Smooth muscle cell (in vitro differentiated cells): ENCODE data around the gene GP2. TPM values are rescaled to one million over a fixed set of nuclear protein-coding genes. Genes with fewer than 3 reads are reported as not detected.

ENCODE experiments used
- DNase-seq: peaks from one replicate; lab custom pipeline; 2025; ENCODE audit not compliant: unreplicated experiment; lab: John Stamatoyannopoulos, UW
- H2AFZ ChIP-seq: fragments of 200-600 bp; sonication (generic); 2 replicates; pipeline ENCODE4 v1.6.0; 2016; ENCODE audit warnings: antibody characterized with exemption, low read depth, mild to moderate bottlenecking
- H3F3A ChIP-seq: fragments of 200-600 bp; sonication (generic); 2 replicates; pipeline ENCODE4 v1.6.0; 2017; ENCODE audit warnings: antibody characterized with exemption, low read depth
- H3K27ac ChIP-seq: fragments of 200-600 bp; sonication (generic); 2 replicates; pipeline ENCODE4 v1.5.1; 2016; ENCODE audit warnings: low read depth, mild to moderate bottlenecking
- H3K27me3 ChIP-seq: fragments of 200-600 bp; sonication (generic); 2 replicates; pipeline ENCODE4 v1.6.1; 2016; ENCODE audit warnings: low read depth, mild to moderate bottlenecking
- H3K36me3 ChIP-seq: fragments of 200-600 bp; sonication (generic); 2 replicates; pipeline ENCODE4 v1.5.1; 2016; ENCODE audit warnings: low read depth
- H3K4me1 ChIP-seq: fragments of 200-600 bp; sonication (generic); 2 replicates; pipeline ENCODE4 v1.5.1; 2016; ENCODE audit warnings: low read depth
- H3K4me2 ChIP-seq: fragments of 200-600 bp; sonication (generic); 2 replicates; pipeline ENCODE4 v1.6.0; 2016; ENCODE audit warnings: mild to moderate bottlenecking
- H3K4me3 ChIP-seq: fragments of 200-600 bp; sonication (generic); 2 replicates; pipeline ENCODE4 v1.5.1; 2016; ENCODE audit warnings: mild to moderate bottlenecking
- H3K79me2 ChIP-seq: fragments of 200-600 bp; sonication (generic); 2 replicates; pipeline ENCODE4 v1.6.0; 2016; ENCODE audit warnings: low read depth, mild to moderate bottlenecking
- H3K9ac ChIP-seq: fragments of 200-600 bp; sonication (generic); 2 replicates; pipeline ENCODE4 v1.6.0; 2016; ENCODE audit warnings: low read depth
- H3K9me3 ChIP-seq: fragments of 200-600 bp; sonication (generic); replicated peaks from 2 replicates; pipeline ENCODE4 v1.5.1; 2016; ENCODE audit warnings: low read depth
- H4K20me1 ChIP-seq: fragments of 200-600 bp; sonication (generic); 2 replicates; pipeline ENCODE4 v1.6.0; 2016; ENCODE audit warnings: low read depth
- CTCF ChIP-seq: fragments of 200-600 bp; sonication (generic); IDR thresholded peaks from 2 replicates; pipeline ENCODE4 v1.5.1; 2017; ENCODE audit warnings: borderline replicate concordance, mild to moderate bottlenecking, antibody characterized with exemption; ENCODE audit not compliant: insufficient read depth, poor library complexity, severe bottlenecking
- WGBS: methylation state at CpG from one replicate; pipeline ENCODE4 v1.1.7; 2016; ENCODE audit warnings: low lambda C conversion rate; 5-methylcytosine and 5-hydroxymethylcytosine counted together
- polyA plus RNA-seq: library from polyadenylated mRNA; unstranded; fragments of >200 nt; fragmentation: Nextera tagmentation; extraction: Ambion mirVana; gene quantifications from 2 replicates; pipeline ENCODE4 v1.2.1, GENCODE V29; 2016
- total RNA-seq: library from RNA; depleted of rRNA; stranded (reverse); fragments of >200 nt; gene quantifications from 2 replicates; pipeline ENCODE4 v1.2.3, GENCODE V29; 2014

Gene GP2
- total and polyA plus RNA-seq, 2 experiments from 2014 or later: not detected

DNA sequence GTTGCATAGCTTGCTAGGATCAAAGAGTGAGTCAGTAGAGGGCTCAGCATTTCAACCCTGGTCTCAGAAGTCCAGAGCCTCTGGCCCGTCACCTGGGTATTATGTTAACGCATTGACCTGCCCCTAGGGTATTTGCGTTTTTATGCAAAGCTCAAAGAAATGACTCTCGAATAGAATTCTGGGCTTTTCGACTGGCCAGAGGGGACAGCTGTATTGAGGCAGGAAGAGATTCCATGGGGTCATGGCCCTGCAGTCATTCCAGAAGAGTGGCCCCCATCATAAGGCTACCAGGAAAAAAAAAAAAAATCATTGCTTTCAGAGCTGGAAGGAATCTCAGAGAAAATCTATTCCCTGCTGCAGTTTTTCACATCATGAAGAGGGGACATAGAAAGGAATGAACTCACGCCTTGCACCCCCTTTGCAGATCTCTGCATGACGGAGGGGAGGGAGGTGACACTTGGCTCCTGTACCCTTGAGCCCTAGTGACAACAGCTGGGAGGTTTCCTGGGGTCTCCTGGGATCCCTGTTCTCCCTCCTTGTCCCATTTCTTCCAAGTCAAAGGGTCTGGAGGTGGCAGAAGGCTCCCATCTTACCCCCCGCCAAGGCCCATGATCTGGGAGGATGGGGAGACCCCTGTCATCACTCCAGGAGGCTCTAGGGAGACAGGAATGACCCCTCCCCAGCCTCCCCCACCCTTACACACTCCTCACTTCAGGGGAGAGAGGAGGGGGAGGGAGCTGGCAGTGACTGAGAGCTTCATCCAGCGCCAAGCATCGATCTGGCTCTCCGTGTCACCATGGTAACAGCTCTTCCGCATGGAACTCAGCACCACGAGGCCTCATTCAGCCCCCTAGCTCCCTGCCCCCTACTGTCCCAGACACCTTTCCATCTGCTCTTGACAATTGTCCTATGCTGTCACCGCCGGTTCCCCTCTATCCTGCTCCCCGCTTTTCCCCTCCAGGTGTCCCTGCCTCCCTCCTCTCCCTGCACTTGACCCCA lies 35.8 kb downstream of the GP2 start:
- H3K79me2 ChIP-seq: no peaks in the 10 kb centered on the region
- H3K27me3 ChIP-seq: no peaks in the 10 kb centered on the region
- H4K20me1 ChIP-seq: no peaks in the 10 kb centered on the region
- H3K4me1 ChIP-seq: no peaks in the 10 kb centered on the region
- no peak overlapping the region for H3K4me3 ChIP-seq
- no peak overlapping the region for H2AFZ ChIP-seq
- no peaks in the 10 kb centered on the region for H3K36me3 ChIP-seq
- no peaks in the 10 kb centered on the region for H3F3A ChIP-seq
- H3K27ac ChIP-seq: no peak overlapping the region
- H3K4me2 ChIP-seq: no peak overlapping the region
- no peak for TF ChIP-seq CTCF
- H3K9me3 ChIP-seq: no peaks in the 10 kb centered on the region
- 57% methylated on average over 14 of the region's 16 CpGs for WGBS
- no peak overlapping the region for H3K9ac ChIP-seq
- DNase-seq: no peak

DNA sequence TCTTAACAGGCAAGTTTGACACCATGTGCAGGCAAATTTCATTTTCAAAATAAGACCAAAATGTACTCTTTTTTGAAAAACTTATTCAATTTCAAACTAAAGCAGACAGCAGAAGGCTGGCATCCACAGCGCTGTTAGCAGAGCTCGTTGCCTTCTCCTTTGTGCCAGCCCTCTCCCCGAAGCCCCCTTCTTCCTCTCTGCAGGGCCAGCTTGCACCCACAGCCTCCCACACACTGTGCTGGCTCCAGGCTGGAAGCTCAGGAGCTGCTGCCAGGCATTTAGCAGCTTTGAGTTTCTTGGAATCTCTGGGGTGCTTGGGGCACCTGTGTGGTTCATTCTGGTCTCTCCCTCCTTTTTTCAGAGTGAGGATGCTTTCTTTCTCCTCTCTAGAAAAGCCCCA lies 37.7 kb downstream of the GP2 start:
- Histone ChIP-seq H3K79me2 (no peaks in the 10 kb centered on the region), H3F3A (no peaks in the 10 kb centered on the region), H4K20me1 (no peaks in the 10 kb centered on the region), H3K4me3 (no peak overlapping the region), H3K4me1 (no peaks in the 10 kb centered on the region), H2AFZ (no peak overlapping the region), H3K9me3 (no peaks in the 10 kb centered on the region), H3K4me2 (no peak overlapping the region), H3K9ac (no peak overlapping the region), H3K27ac (no peak overlapping the region), H3K36me3 (no peaks in the 10 kb centered on the region), H3K27me3 (no peaks in the 10 kb centered on the region)
- no peak for DNase-seq
- TF ChIP-seq CTCF: no peak
- WGBS: 95% methylated on average over 3 of the region's 3 CpGs

DNA sequence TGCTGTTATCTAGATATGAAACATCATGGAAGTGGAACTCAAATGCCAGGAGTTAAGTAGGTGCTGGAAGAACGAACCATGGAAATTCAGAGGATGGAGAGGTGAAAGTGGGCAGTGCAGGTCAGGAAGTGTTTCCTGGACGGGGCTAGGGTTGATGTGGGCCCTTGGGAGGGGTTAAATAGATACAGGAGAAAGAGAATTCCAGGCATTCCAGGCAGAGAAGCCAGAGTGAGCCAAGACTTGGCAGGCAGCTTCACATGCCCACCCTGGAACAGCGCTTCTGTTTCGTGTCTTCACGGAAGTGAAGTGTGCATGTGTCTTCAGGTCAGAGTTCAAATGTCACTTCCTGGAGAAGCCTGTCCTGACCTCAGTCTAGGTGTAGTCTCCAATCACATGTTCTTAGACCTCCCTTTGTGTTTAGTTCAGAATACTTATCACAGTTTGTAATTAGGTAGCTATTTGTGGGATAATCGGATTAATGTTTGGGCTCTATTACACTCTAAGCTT lies 41.3 kb downstream of the GP2 start:
- 74% methylated on average over 6 of the region's 6 CpGs for WGBS
- Histone ChIP-seq H3K4me3 (no peak overlapping the region), H3K27ac (no peak overlapping the region), H3F3A (no peaks in the 10 kb centered on the region), H3K9me3 (no peaks in the 10 kb centered on the region), H3K36me3 (no peaks in the 10 kb centered on the region), H4K20me1 (no peaks in the 10 kb centered on the region), H3K27me3 (no peaks in the 10 kb centered on the region), H2AFZ (no peak overlapping the region), H3K79me2 (no peaks in the 10 kb centered on the region), H3K4me1 (no peaks in the 10 kb centered on the region), H3K9ac (no peak overlapping the region), H3K4me2 (no peak overlapping the region)
- no peak for DNase-seq
- TF ChIP-seq CTCF: no peak

DNA sequence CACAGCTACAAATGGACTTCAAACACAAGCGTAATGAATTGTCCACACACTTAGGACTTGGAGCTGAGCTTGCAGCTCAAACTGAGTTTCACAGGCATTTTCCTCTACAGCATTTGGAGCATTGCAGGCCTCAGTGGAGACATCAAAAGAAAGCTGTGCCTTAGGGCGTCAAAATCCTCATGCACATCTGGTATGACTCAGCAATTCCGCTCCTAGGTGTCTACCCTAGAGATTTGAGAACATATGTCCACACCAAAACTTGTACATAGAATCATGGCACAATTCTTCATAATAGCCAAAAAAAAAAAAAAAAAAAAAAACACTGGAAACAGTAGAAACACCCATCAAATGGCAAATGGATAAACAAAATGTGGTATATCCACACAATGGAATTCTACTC lies 47.1 kb downstream of the GP2 start:
- Histone ChIP-seq H3K9ac (no peak overlapping the region), H3K4me3 (no peak overlapping the region), H3F3A (no peaks in the 10 kb centered on the region), H3K27me3 (no peaks in the 10 kb centered on the region), H3K4me2 (no peak overlapping the region), H3K36me3 (no peaks in the 10 kb centered on the region), H3K79me2 (no peaks in the 10 kb centered on the region), H2AFZ (no peak overlapping the region), H4K20me1 (no peaks in the 10 kb centered on the region), H3K4me1 (no peaks in the 10 kb centered on the region), H3K27ac (no peak overlapping the region), H3K9me3 (no peaks in the 10 kb centered on the region)
- WGBS: 84% methylated on average over 3 of the region's 3 CpGs
- no peak for DNase-seq
- no peak for TF ChIP-seq CTCF
